Colon (tissue), 2 donors: ENCODE data around the gene CCL11.

Experiments used
- FAIRE-seq: peaks from 2 replicates; lab custom pipeline; 2012; peaks lifted over from hg19 to GRCh38; lab: Jason Lieb, UNC
- donor health status: control.
- donor health status: control.

Gene CCL11

DNA sequence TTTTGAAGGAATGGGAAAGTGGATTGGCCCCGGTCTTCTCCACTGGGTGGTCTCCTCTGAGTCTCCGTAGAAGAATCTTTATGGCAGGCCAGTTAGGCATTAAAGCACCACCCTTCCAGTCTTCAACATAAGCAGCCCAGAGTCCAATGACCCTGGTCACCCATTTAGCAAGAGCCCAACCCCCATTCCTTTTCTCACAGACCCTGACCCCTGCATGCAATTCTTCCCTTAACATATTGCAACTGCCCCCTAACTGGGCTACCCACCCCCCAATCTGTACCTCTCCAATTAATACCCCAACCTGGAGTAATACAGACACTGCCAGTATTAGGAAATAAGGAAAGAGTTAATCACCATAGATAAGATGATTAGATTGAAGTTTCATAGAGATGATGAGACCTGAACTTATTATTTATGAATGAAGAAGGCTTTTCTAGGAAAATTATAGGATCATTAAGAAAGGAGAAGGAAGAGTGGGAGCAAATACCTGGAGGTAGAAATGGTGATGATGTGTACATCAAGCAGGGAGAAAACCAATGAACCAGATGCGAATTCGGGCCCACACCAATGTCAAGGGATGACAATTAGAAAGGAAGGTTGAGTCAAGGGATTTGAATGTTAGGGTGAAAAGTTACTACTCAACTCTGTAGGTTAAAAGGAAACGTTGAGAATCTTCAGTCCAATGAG is 28.1 kb upstream of the CCL11 start:
- FAIRE-seq: no peak

GRCh38 chr17:34257986-34258326 is 27.6 kb upstream of the CCL11 start:
- FAIRE-seq: no peak

DNA sequence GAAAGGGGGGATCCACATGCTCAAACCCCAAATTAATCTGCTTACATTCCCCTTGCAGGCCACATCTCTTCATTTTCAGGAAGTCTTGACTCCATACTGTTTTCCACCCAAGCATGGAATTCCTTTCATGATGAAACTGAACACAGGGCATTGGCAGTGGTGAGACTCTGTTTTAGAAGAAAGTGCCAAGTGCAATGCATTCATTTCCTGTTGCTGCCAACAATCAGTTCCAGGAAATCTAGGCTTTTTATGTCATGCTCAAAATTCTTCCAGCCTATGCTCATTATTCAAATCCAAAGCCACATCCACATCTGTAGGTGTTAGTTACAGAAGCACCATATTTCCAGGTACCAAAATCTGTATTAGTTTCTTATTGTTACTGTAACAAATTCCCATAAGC is 26.4 kb upstream of the CCL11 start:
- FAIRE-seq: no peak

DNA sequence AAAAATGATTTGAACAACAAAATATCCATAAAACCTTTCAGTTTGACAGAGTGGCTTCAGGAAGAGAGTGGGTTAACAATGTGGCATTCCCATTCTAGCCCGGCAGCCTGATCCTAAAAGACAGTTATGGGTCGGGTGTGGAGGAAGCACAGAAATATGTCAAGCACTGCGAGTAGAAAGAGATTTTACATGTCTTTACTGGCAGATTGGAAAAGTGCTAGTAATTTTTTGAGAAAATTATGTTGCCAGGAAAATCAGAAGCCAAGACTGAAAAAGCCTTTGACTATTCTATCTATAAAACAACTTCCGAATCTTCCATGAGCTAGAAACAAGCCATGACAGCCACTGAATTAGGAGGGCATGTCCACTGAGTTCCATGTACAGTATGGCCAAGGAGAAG is 24.7 kb upstream of the CCL11 start:
- no peak for FAIRE-seq

DNA sequence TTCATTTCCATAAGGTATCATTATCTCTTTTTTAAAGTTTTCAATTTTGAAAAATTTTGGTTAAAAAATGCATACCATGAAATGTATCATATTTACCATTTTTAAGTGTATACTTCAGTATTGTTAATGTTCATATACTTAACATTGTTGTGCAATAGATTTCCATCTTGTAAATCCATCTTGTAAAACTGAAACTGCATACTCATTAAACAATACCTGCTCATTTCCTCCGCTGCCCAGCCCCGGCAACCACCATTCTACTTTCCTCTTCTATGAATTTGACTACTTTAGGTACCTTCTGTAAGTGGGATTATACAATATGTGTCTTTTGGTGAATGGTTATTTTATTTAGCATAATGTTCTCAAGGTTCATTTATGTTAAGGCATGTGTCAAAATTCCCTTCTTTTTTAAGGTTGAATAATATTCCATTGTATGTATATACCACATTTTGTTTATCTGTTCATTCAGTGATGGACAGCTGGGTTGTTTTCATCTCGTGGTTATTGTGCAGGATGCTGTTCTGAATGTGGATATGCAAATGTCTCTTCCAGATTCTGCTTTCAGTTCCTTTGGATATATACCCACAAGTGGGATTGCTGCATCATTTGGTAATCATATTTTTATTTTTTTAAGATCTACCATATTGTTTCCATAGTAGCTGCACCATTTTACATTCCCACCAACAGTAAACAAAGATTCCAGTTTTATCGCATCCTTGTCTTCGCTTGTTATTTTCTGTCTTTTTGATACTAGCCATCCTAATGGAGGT is 23.8 kb upstream of the CCL11 start:
- FAIRE-seq: no peak

- FAIRE-seq: no peak
Measured at GRCh38 chr17:34265711-34266110, 19.8 kb upstream of the CCL11 start.

GRCh38 chr17:34269969-34270368 is 15.6 kb upstream of the CCL11 start, which contains the start of gene CCL7:
Gene CCL7, plus strand, starts transcription at chr17:34270221. Its CDS starts 70 bp downstream, at chr17:34270291.
- FAIRE-seq: no peak

GRCh38 chr17:34275881-34276280 is 9.7 kb upstream of the CCL11 start:
- FAIRE-seq: no peak

DNA sequence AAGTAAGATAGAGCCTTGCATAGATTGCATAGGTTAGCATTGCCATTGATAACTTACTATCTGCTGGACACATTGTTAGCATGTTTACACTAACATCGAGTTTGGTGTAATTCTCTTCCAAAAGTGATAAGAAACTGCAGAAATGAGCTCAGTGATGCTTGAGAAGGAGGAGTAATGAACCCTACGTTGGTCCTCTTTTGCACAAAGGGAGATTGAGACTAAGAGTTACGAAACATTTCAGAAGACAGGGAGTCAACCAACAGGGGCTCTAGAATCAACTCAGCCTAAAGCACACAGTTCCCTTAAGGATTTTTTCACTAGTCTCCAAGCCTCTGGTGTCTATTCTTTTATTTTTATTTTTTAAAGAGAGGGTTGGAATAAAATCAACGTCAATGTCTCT is 8.7 kb upstream of the CCL11 start:
- no peak for FAIRE-seq

DNA sequence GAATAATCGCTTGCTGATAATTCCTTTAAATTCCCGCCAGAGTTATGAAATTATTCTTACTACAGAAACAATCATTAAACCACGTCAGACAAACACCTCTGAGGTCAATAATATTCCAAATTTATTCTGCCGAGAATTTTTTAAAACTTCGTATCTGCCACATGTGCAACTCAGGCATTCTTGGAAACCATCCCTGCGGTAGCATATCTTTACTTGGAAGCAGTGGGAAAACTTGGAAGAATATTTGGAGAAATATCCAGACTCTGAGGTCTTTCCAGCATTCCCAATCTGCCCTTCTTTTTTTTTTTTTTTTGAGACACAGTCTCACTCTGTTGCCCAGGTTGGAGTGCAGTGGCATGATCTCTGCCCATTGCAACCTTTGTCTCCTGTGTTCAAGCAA is 2.0 kb upstream of the CCL11 start:
- no peak for FAIRE-seq

GRCh38 chr17:34287875-34288274 is 2.3 kb downstream of the CCL11 start:
- no peak for FAIRE-seq

- no peak for FAIRE-seq
Measured at GRCh38 chr17:34290586-34290985, 5.0 kb downstream of the CCL11 start.

GRCh38 chr17:34291721-34292348 is 6.3 kb downstream of the CCL11 start:
- FAIRE-seq: no peak

- FAIRE-seq: no peak
Measured at GRCh38 chr17:34299027-34299426, 13.5 kb downstream of the CCL11 start.

DNA sequence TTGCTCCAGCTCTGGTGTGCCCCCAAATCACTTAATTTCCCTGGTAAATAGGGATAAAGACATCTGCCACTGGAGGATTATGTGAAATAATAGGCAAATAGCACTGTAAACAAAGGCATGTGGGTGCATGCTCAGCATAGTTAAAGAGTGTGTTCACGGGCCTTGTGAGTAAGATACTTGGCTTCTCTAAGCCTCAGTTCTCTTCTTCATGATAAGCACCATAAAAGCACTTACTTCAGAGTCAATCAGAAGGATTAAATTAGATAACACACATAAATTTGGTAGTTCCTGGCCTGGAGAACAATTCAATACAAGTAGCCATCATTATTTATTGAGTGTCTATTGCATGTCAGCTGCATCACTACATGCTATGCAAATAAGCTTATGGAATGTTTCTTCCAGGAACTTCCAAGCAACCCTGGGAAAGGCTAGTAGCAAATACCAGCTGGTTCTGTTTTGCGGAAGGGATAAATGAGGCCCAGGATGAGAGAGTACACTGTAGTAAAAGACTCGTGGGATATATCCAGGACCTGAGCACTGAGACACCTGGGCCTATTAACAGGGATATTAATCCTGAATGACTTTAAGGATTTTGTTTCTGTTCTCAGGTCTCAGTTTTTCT is 14.5 kb downstream of the CCL11 start:
- no peak for FAIRE-seq

GRCh38 chr17:34300652-34301370 is 15.3 kb downstream of the CCL11 start:
- no peak for FAIRE-seq

DNA sequence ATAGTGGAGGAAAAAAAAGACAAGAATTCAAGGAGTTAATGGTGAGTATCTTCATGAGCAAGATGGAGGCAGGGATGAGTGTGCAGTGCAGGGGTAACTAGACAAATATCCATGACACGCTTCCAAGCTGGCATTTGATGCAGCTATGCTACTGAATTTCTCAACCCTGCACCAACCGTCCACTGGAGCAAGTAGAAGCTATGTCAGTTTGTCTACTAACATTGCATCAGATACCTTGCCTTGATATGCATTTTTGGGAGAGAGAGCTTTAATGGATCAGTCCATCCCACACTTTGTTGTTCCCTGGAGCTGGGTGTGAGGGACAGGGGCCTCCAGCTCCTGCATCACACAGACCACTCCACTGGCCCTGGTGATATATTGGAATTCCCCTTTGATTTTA is 16.4 kb downstream of the CCL11 start:
- FAIRE-seq: no peak

GRCh38 chr17:34302636-34303035 is 17.1 kb downstream of the CCL11 start:
- no peak for FAIRE-seq

DNA sequence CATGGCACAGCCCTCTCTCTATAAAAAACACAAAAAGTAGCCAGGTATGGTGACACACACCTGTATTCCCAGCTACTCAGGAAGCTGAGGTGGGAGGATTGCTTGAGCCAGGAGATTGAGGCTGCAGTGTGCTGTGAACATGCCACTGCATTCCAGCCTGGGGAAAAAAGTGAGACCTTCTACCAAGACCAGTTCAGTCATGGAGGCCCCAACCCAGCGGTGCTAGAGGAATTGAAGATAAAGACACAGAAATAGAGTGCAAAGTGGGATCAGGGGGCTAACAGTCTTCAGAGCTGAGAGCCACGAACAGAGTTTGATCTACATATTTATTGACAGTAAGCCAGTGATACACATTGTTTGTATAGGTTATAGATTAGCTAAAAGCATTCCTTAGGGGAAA is 18.1 kb downstream of the CCL11 start:
- FAIRE-seq: no peak

- FAIRE-seq: no peak
Measured at GRCh38 chr17:34305061-34305460, 19.5 kb downstream of the CCL11 start.

GRCh38 chr17:34305606-34306005 is 20.1 kb downstream of the CCL11 start:
- FAIRE-seq: no peak

DNA sequence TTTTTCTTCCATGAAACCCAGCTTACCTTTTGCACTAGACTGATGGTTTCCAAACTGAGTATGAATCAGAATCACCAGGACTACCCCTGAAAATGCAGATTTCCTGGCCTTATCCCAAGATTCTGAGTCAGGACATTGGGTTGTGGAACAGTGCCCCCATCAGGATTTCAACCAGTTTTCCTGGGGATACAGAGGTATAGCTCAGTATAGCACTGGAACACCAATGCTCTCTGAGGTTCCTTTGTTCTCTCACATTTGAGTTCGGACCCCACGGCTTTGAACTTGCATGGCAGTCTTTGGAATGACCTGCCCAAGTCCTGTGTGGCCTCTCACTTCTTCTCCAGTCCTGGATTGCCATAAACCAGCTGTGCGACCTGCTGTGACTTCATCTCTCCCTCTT is 20.9 kb downstream of the CCL11 start:
- FAIRE-seq: no peak
